ENCODE data around the gene TRPM5. TPM values are rescaled to one million over a fixed set of nuclear protein-coding genes. Genes with fewer than 3 reads are reported as not detected.

TRPM5 gene
- total and polyA plus RNA-seq, 9 of the 15 experiments (the other 6 are each of a cell fraction or from before 2014, with no cell fraction given): not detected

DNA sequence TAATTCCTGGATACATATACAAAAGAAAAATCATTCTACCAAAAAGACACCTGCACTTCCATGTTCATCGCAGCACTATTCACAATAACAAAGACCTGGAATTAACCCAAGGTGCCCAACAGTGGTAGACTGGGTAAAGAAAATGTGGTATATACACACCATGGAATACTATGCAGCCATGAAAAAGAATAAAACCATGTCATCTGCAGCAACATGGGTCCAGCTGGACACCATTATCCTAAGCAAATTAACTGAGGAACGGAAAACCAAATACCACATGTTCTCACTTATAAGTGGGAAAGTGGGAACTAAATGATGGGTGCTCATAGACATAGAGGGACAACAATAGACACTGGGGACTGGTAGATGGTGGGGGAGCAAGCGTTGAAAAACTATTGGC lies 4.5 kb downstream of the TRPM5 start (continued):
- TF ChIP-seq, protein P1, sequence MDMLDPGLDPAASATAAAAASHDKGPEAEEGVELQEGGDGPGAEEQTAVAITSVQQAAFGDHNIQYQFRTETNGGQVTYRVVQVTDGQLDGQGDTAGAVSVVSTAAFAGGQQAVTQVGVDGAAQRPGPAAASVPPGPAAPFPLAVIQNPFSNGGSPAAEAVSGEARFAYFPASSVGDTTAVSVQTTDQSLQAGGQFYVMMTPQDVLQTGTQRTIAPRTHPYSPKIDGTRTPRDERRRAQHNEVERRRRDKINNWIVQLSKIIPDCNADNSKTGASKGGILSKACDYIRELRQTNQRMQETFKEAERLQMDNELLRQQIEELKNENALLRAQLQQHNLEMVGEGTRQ (CRISPR knock-in tag; IDR thresholded peaks at IDR 0.05): no peak
- TF ChIP-seq, protein P2, sequence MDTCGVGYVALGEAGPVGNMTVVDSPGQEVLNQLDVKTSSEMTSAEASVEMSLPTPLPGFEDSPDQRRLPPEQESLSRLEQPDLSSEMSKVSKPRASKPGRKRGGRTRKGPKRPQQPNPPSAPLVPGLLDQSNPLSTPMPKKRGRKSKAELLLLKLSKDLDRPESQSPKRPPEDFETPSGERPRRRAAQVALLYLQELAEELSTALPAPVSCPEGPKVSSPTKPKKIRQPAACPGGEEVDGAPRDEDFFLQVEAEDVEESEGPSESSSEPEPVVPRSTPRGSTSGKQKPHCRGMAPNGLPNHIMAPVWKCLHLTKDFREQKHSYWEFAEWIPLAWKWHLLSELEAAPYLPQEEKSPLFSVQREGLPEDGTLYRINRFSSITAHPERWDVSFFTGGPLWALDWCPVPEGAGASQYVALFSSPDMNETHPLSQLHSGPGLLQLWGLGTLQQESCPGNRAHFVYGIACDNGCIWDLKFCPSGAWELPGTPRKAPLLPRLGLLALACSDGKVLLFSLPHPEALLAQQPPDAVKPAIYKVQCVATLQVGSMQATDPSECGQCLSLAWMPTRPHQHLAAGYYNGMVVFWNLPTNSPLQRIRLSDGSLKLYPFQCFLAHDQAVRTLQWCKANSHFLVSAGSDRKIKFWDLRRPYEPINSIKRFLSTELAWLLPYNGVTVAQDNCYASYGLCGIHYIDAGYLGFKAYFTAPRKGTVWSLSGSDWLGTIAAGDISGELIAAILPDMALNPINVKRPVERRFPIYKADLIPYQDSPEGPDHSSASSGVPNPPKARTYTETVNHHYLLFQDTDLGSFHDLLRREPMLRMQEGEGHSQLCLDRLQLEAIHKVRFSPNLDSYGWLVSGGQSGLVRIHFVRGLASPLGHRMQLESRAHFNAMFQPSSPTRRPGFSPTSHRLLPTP (IDR thresholded peaks at IDR 0.05; ENCODE audit: borderline replicate concordance, extremely low read depth, insufficient read length): no peak
- TF ChIP-seq PATZ1 (CRISPR knock-in tag; IDR thresholded peaks at IDR 0.05; ENCODE audit: borderline replicate concordance) (no peak), ZNF175 (CRISPR knock-in tag; IDR thresholded peaks at IDR 0.05; ENCODE audit: low read depth) (no peak)

All from K562 (cell line).